ENCODE results near the gene HLA-DOA. TPM values are rescaled to one million over a fixed set of nuclear protein-coding genes. Genes with fewer than 3 reads are reported as not detected.

The HLA-DOA gene
- total and polyA plus RNA-seq, 2 donors (not counting 1 experiment from before 2014, with no cell fraction given) = 209 to 338 TPM

DNA sequence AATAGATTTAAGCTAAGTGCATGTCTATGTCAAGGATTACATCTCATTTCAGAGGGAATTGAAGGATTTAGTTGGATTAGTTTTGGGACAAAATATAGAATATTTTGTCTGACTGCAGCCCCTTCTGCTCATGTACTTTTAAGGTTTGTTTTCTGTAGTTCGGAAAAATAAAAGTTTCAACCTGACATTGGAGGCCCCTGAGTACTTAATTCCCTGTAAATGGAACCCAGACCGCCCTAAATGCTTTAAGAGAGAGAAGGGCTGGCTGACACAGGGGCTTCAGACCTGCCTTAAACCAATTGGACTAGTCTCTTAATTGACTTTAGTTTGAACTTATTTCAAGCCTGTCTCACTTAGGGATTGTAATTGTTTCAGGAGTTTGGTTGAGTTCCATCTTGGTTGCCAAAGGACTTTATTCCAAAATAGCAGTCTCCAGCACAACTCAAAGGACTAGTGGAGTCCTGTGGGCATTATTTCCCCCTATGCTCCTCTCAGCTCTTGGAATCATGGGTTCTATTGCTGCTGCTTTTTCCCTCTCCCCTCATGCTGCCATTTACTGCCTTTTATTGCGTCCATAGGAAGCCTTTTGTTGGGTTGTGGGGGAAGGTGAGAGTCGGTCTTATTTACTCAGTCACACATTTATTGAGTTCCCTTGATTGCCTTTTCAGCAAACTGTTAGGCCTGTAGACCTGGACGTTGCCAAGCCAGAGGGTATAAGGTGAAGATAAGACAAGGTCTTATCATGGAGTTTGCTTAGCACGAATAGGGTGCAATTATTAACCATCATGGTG is 26.5 kb downstream of the HLA-DOA start:
- H3K9ac ChIP-seq (ENCODE audit: low read length) = no peak overlapping the region

More for the DNA sequence above, 26.5 kb downstream of the HLA-DOA start:
- H3K27ac Mint-ChIP-seq = peak overlapping the region; percentile 21
- WGBS (ENCODE audit: insufficient coverage) = 90% methylated on average over 1 of the region's 6 CpGs
- H3K9me3 ChIP-seq (ENCODE audit: control extremely low read depth in 1 of 3, control insufficient read depth in 2 of 3, insufficient read depth in 1 of 3, low read length in 2 of 3) = no peaks in the 10 kb centered on the region
- peaks cover 26% of the 10 kb centered on the region for H3K79me2 ChIP-seq (ENCODE audit: control insufficient read depth, insufficient read depth, low read length)
- H3K27ac ChIP-seq (ENCODE audit: low read length in 2 of 2) = peak overlapping the region in 1 of 2 donors; percentile 56
- no peak overlapping the region for H3K4me3 ChIP-seq (ENCODE audit: control extremely low read depth in 1 of 5, extremely low read depth in 1 of 5, insufficient read depth in 1 of 5, low read depth in 2 of 5, low read length in 4 of 5)
- POLR2A ChIA-PET = interaction anchor here (1.9 to 6.4 kb wide), 3 partner anchors 10 to 89 kb away, joined by 9 to 92 read pairs (median 14); partner anchors contain the start of gene HLA-DMB
- DNase-seq = no peak
- intact Hi-C loops (cut with micrococcal nuclease) = loop anchor here (10.0 kb wide), 1 partner anchor 568 kb away; no protein-coding TSS in a partner anchor
- H3K4me1 ChIP-seq (ENCODE audit: control insufficient read depth in 2 of 2, insufficient read depth in 2 of 2, low read length in 2 of 2) = peaks cover 17 to 19% of the 10 kb centered on the region in 2 donors
- H3K4me2 ChIP-seq (replicated peaks; ENCODE audit: low read depth, low read length, poor library complexity, severe bottlenecking) = no peak overlapping the region
- peaks cover 2 to 56% of the 10 kb centered on the region in 2 experiments for H3K36me3 ChIP-seq (replicated peaks in 1 of 2; ENCODE audit: control extremely low read depth in 1 of 2, control insufficient read depth in 1 of 2, extremely low read depth in 1 of 2, insufficient read depth in 2 of 2, low read length in 1 of 2)
- H2AFZ ChIP-seq (ENCODE audit: insufficient read depth, low read depth, low read length, poor library complexity, severe bottlenecking) = no peak overlapping the region
- no peaks in the 10 kb centered on the region for H3K27me3 ChIP-seq (replicated peaks in 1 of 4; ENCODE audit: control extremely low read depth in 1 of 4, control insufficient read depth in 3 of 4, insufficient read depth in 4 of 4, low read length in 3 of 4)
- no peak for ATAC-seq (ENCODE audit: low read depth)
- H3K27me3 Mint-ChIP-seq = no peaks in the 10 kb centered on the region
- peaks cover 31% of the 10 kb centered on the region for H4K20me1 ChIP-seq (ENCODE audit: control insufficient read depth, insufficient read depth, low read length, poor library complexity, severe bottlenecking)
- no peaks in the 10 kb centered on the region for H3K9me3 Mint-ChIP-seq (ENCODE audit: insufficient read depth)
- H3K4me3 Mint-ChIP-seq = no peak overlapping the region
- H3K4me1 Mint-ChIP-seq = peaks cover 41% of the 10 kb centered on the region
- CTCF ChIA-PET = interaction anchor here (0.9 to 28.4 kb wide), 16 partner anchors 10 to 266 kb away, joined by 4 to 822 read pairs (median 19); partner anchors contain the start of genes BRD2, HLA-DMA, HLA-DMB and PSMB9
- TF ChIP-seq, protein P1, sequence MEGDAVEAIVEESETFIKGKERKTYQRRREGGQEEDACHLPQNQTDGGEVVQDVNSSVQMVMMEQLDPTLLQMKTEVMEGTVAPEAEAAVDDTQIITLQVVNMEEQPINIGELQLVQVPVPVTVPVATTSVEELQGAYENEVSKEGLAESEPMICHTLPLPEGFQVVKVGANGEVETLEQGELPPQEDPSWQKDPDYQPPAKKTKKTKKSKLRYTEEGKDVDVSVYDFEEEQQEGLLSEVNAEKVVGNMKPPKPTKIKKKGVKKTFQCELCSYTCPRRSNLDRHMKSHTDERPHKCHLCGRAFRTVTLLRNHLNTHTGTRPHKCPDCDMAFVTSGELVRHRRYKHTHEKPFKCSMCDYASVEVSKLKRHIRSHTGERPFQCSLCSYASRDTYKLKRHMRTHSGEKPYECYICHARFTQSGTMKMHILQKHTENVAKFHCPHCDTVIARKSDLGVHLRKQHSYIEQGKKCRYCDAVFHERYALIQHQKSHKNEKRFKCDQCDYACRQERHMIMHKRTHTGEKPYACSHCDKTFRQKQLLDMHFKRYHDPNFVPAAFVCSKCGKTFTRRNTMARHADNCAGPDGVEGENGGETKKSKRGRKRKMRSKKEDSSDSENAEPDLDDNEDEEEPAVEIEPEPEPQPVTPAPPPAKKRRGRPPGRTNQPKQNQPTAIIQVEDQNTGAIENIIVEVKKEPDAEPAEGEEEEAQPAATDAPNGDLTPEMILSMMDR (IDR thresholded peaks at IDR 0.05) = no peak
- TF ChIP-seq EZH2 (IDR thresholded peaks at IDR 0.05; ENCODE audit: borderline replicate concordance, insufficient read depth, low read depth, low read length, poor library complexity, severe bottlenecking) = no peak

Measured in B cell (primary cell).